Heart right ventricle (tissue), 16 donors: Measurements from ENCODE around the gene AFG3L2. TPM values are rescaled to one million over a fixed set of nuclear protein-coding genes. Genes with fewer than 3 reads are reported as not detected.

ENCODE experiments used
- ATAC-seq, 8 donors: fragments of 200-7000 bp; cut with Tn5 transposase; one replicate each; pipeline ENCODE4 v1.9.1; 2020; ENCODE audit warnings: mild to moderate bottlenecking in 8 of 8, moderate library complexity in 8 of 8, moderate number of reproducible peaks in 1 of 8
- DNase-seq, 2 donors: peaks; one replicate each; pipeline ENCODE4 v3.0.0-alpha.2; 2020
- H3K27ac ChIP-seq, 10 donors: fragments of 200-600 bp; sonication (generic) in 2 of 10; one replicate each; pipeline versions ENCODE4 v1.5.0 to v1.8.0; 2020 to 2022; ENCODE audit warnings: mild to moderate bottlenecking in 3 of 10
- H3K27me3 ChIP-seq, 7 donors: fragments of 200-600 bp; one replicate each; pipeline ENCODE4 v1.8.0; 2021 to 2022; ENCODE audit warnings: mild to moderate bottlenecking in 2 of 7
- H3K36me3 ChIP-seq, 9 donors: fragments of 200-600 bp; sonication (generic) in 1 of 9; one replicate each; pipeline versions ENCODE4 v1.5.0 to v1.8.0; 2020 to 2022; ENCODE audit warnings: mild to moderate bottlenecking in 2 of 9
- H3K4me1 ChIP-seq, 9 donors: fragments of 200-600 bp; sonication (generic) in 1 of 9; one replicate each; pipeline versions ENCODE4 v1.5.0 to v1.8.0; 2020 to 2022; ENCODE audit warnings: mild to moderate bottlenecking in 4 of 9
- H3K4me3 ChIP-seq, 10 donors: fragments of 200-600 bp; sonication (generic) in 2 of 10; one replicate each; pipeline versions ENCODE4 v1.5.0 to v1.8.0; 2020 to 2022; ENCODE audit warnings: mild to moderate bottlenecking in 7 of 10, moderate library complexity in 2 of 10
- H3K9me3 ChIP-seq, 11 donors: fragments of 200-600 bp in 10 of 11; sonication (generic) in 2 of 11; one replicate each; pipeline versions ENCODE4 v1.5.0 to v1.8.0; 2013 to 2022; ENCODE audit warnings: mild to moderate bottlenecking in 2 of 11, control low read depth in 1 of 11, moderate library complexity in 1 of 11
- CTCF ChIP-seq, 9 donors: fragments of 200-600 bp; sonication (generic) in 2 of 9; IDR thresholded peaks; one replicate each; pipeline versions ENCODE4 v1.5.0 to v1.8.0; 2021 to 2022; ENCODE audit warnings: antibody characterized with exemption in 9 of 9, mild to moderate bottlenecking in 5 of 9, moderate library complexity in 1 of 9
- WGBS, 2 donors: extraction: QIAGEN DNeasy Blood & Tissue Kit; methylation state at CpG; one replicate each; pipeline ENCODE4 v1.1.7; 2013; ENCODE audit warnings: inconsistent platforms in 1 of 2; 5-methylcytosine and 5-hydroxymethylcytosine counted together
- intact Hi-C, 10 donors: fragments of 100-400 bp; cut with DNase I; formaldehyde crosslinking; loops; one replicate each; pipeline versions ENCODE4 v1.11.1 to v1.14.2; 2022
- polyA plus RNA-seq, 2 donors: library from polyadenylated mRNA; stranded (reverse); fragments of 200-250 nt; gene quantifications; one replicate each; pipeline ENCODE4 v1.2.3, GENCODE V29; 2013
- total RNA-seq, 10 donors: library from RNA; stranded (reverse); fragmentation: NEBNext Ultra II Directional in 3 of 10; extraction: Animal tissue kit (Norgen Biotek cat#: 25700) in 3 of 10; gene quantifications; one replicate each; pipeline versions ENCODE4 v1.2.1 to v1.2.4, GENCODE V29; 2021 to 2023
- donor health status: Arrhythmogenic right ventricular cardiomyopathy.
- donor health status: ischemic (EF 13 %, LVEDD 7.1; RV severe dilation, severe dysfunction).
- donor health status: healthy with polysubstance abuse.
- donor health status: DM: no; HTN: yes; CAD: no.
- donor health status: DM: no; HTN: no; CAD: no.
- donor health status: ischemic (EF 25% LVEDD 6.9; RV normal size, moderate dysfunction).
- donor health status: ischemic (EF 25% LVEDD 5.7; RV mildly dilated, moderate dysfunction).
- donor health status: healthy.
- donor health status: DM: yes; HTN: yes; CAD: no.
- donor health status: Ischemic cardiomyopathy.
- donor health status: ischemic (EF 35%, LVEDD 5.7; RV mildly dilated, moderate dysfunction).
- donor health status: nonischemic (EF 11% LVEDD 7.7; RV severe dilation, severe dysfunction).
- donor health status: DM: yes; HTN: yes; CAD: no.
- donor health status: PGD.
- donor health status: ischemic (EF 29% LVEDD 5.4; RV normal size, mild dysfunction).
- donor health status: nonischemic (EF 23%, LVEDD 6.1; RV moderate dilation, normal function).

The AFG3L2 gene
- total and polyA plus RNA-seq, 12 donors, result 48.1 to 176 (median 142) TPM

GRCh38 chr18:12422936-12423335, 45.9 kb upstream of the AFG3L2 start:
- peak in 1 of 8 donors; percentile 29 for ATAC-seq

GRCh38 chr18:12421732-12422131, 44.7 kb upstream of the AFG3L2 start:
- no peak for DNase-seq
- no peaks in the 10 kb centered on the region for H3K9me3 ChIP-seq
- peaks cover 0 to 17% (median 4%) of the 10 kb centered on the region in 9 donors for H3K4me1 ChIP-seq
- no peak for TF ChIP-seq CTCF (IDR thresholded peaks at IDR 0.05)
- no peak overlapping the region for H3K27ac ChIP-seq
- no peak overlapping the region for H3K4me3 ChIP-seq
- intact Hi-C loops, result no loop called here
- peaks cover 0 to 6% (median 0%) of the 10 kb centered on the region in 7 donors for H3K27me3 ChIP-seq
- ATAC-seq, result no peak
- WGBS, 2 donors, result 81% methylated on average over 5 of the region's 5 CpGs
- peaks cover 0 to 1% (median 0%) of the 10 kb centered on the region in 9 donors for H3K36me3 ChIP-seq

More at GRCh38 chr18:12422936-12423335, 45.9 kb upstream of the AFG3L2 start:
- H3K36me3 ChIP-seq, result peaks cover 0 to 13% (median 0%) of the 10 kb centered on the region in 9 donors
- TF ChIP-seq CTCF (IDR thresholded peaks at IDR 0.05), result peak in 1 of 9 donors; percentile 13
- no peak overlapping the region for H3K4me3 ChIP-seq
- WGBS, 2 donors, result 83 to 84% methylated on average over 9 of the region's 9 CpGs
- no peak for DNase-seq
- intact Hi-C loops, result no loop called here
- peaks cover 0 to 10% (median 0%) of the 10 kb centered on the region in 11 donors for H3K9me3 ChIP-seq
- peaks cover 0 to 17% (median 4%) of the 10 kb centered on the region in 9 donors for H3K4me1 ChIP-seq
- H3K27ac ChIP-seq, result no peak overlapping the region
- H3K27me3 ChIP-seq, result peaks cover 0 to 6% (median 0%) of the 10 kb centered on the region in 7 donors

- peak overlapping the region in 8 of 10 donors; percentile 43 to 71 (median 62) for H3K4me3 ChIP-seq
- intact Hi-C loops, result no loop called here
- H3K27ac ChIP-seq, result no peak overlapping the region
- H3K27me3 ChIP-seq, result peaks cover 0 to 6% (median 0%) of the 10 kb centered on the region in 7 donors
- ATAC-seq, result peak in 6 of 8 donors; percentile 7 to 53 (median 41)
- H3K4me1 ChIP-seq, result peaks cover 0 to 21% (median 7%) of the 10 kb centered on the region in 9 donors
- H3K36me3 ChIP-seq, result no peaks in the 10 kb centered on the region
- DNase-seq, result no peak
- WGBS, 2 donors, result 33 to 41% methylated on average over 27 of the region's 27 CpGs
- TF ChIP-seq CTCF (IDR thresholded peaks at IDR 0.05), result no peak
- no peaks in the 10 kb centered on the region for H3K9me3 ChIP-seq
These were observed 43.9 kb upstream of the AFG3L2 start for GRCh38 chr18:12420821-12421421.

GRCh38 chr18:12417687-12418086, 40.7 kb upstream of the AFG3L2 start:
- Histone ChIP-seq H3K27me3 (peaks cover 0 to 6% (median 0%) of the 10 kb centered on the region in 7 donors), H3K27ac (no peak overlapping the region), H3K9me3 (no peaks in the 10 kb centered on the region), H3K4me3 (no peak overlapping the region), H3K36me3 (no peaks in the 10 kb centered on the region), H3K4me1 (peaks cover 0 to 30% (median 11%) of the 10 kb centered on the region in 9 donors)
- DNase-seq (no peak), ATAC-seq (no peak)
- intact Hi-C loops, result no loop called here
- no peak for TF ChIP-seq CTCF (IDR thresholded peaks at IDR 0.05)
- WGBS, 2 donors, result 85 to 88% methylated on average over 4 of the region's 4 CpGs
